HG03064 (cell line): ENCODE data around the gene SRGAP1.

ENCODE experiments used
- ATAC-seq: cut with Tn5 transposase; IDR thresholded peaks from one replicate; pipeline ENCODE4 v1.9.1; 2021; ENCODE audit warnings: low read depth; ENCODE audit not compliant: unreplicated experiment

The SRGAP1 gene

GRCh38 chr12:63929426-63929825 is 84.9 kb downstream of the SRGAP1 start:
- ATAC-seq = no peak

- no peak for ATAC-seq
These were observed 86.5 kb downstream of the SRGAP1 start for GRCh38 chr12:63930971-63931370.

- ATAC-seq = no peak
These were observed 87.2 kb downstream of the SRGAP1 start for GRCh38 chr12:63931703-63932102.

- ATAC-seq = no peak
These were observed 90.4 kb downstream of the SRGAP1 start for GRCh38 chr12:63934936-63935335.

- no peak for ATAC-seq
These were observed 90.9 kb downstream of the SRGAP1 start for GRCh38 chr12:63935361-63935760.

GRCh38 chr12:63937378-63938316 is 93.1 kb downstream of the SRGAP1 start:
- ATAC-seq = no peak

- ATAC-seq = no peak
These were observed 96.0 kb downstream of the SRGAP1 start for GRCh38 chr12:63940310-63941005.

- ATAC-seq = no peak
These were observed 96.8 kb downstream of the SRGAP1 start for GRCh38 chr12:63941166-63941800.

- no peak for ATAC-seq
These were observed 97.4 kb downstream of the SRGAP1 start for GRCh38 chr12:63941879-63942278.

- no peak for ATAC-seq
These were observed 98.2 kb downstream of the SRGAP1 start for GRCh38 chr12:63942464-63943241.

GRCh38 chr12:63944034-63944579 is 99.6 kb downstream of the SRGAP1 start:
- ATAC-seq = no peak

- ATAC-seq = no peak
These were observed 100.2 kb downstream of the SRGAP1 start for GRCh38 chr12:63944586-63945228.

GRCh38 chr12:63945777-63946176 is 101.3 kb downstream of the SRGAP1 start:
- no peak for ATAC-seq

GRCh38 chr12:63948211-63948610 is 103.7 kb downstream of the SRGAP1 start:
- ATAC-seq = no peak

GRCh38 chr12:63949902-63950301 is 105.4 kb downstream of the SRGAP1 start:
- ATAC-seq = no peak

GRCh38 chr12:63952995-63953394 is 108.5 kb downstream of the SRGAP1 start:
- no peak for ATAC-seq

- ATAC-seq = no peak
These were observed 111.5 kb downstream of the SRGAP1 start for GRCh38 chr12:63955831-63956666.

- no peak for ATAC-seq
These were observed 113.0 kb downstream of the SRGAP1 start for GRCh38 chr12:63957496-63957895.
